Keratinocyte (primary cell): ENCODE measurements around the gene CHID1.

Source experiments
- CTCF ChIP-seq, 3 experiments: IDR thresholded peaks in 1 of 3; conservative IDR thresholded peaks in 1 of 3; optimal IDR thresholded peaks in 1 of 3; 2 replicates in 2 of 3; 3 replicates in 1 of 3; pipeline versions ENCODE3 to v1.5.1; 2011; ENCODE audit warnings: low read length in 3 of 3, mild to moderate bottlenecking in 3 of 3, moderate library complexity in 2 of 3, control low read depth in 1 of 3, inconsistent platforms in 1 of 3; ENCODE audit not compliant: insufficient read depth in 2 of 3; ENCODE audit errors: extremely low read depth in 1 of 3
- EZH2 ChIP-seq: IDR thresholded peaks from one replicate; pipeline ENCODE4 v1.6.1; 2012; ENCODE audit warnings: inconsistent platforms, mild to moderate bottlenecking, low read length, moderate library complexity

GRCh38 chr11:958101-958500 is 47.5 kb upstream of the CHID1 start:
- TF ChIP-seq CTCF (optimal IDR thresholded peaks at IDR 0.05 in 1 of 3, IDR thresholded peaks at IDR 0.05 in 1 of 3, conservative IDR thresholded peaks at IDR 0.05 in 1 of 3; ENCODE audit: extremely low read depth in 1 of 3, insufficient read depth in 2 of 3, low read length in 3 of 3) (no peak), EZH2 (no peak)
